IMR-90 (cell line): ENCODE results near the gene MYLK4. TPM values are rescaled to one million over a fixed set of nuclear protein-coding genes. Genes with fewer than 3 reads are reported as not detected.

ENCODE experiments used
- ATAC-seq: fragments of 200-7000 bp; cut with Tn5 transposase; 2 replicates; pipeline ENCODE4 v1.9.1; 2020; ENCODE audit warnings: low read depth, mild to moderate bottlenecking, moderate library complexity
- BruUV-seq: library from RNA; stranded (reverse); fragments of 400-500 nt; replicated peaks from 2 replicates; lab custom pipeline; 2021; lab: Mats Ljungman, UMichigan
- CTCF ChIA-PET: fragments of 300-600 bp; formaldehyde crosslinking; extraction: SDS; loops from one replicate; lab custom pipeline; 2021; ENCODE audit warnings: antibody characterized with exemption; lab: Yijun Ruan, JAX
- POLR2A ChIA-PET: fragments of 300-600 bp; sonication (Branson Sonifier 250); formaldehyde crosslinking; loops from one replicate; lab custom pipeline; 2022; ENCODE audit warnings: antibody characterized with exemption; ENCODE audit not compliant: unreplicated experiment; lab: Charles Lee
- DNase-seq: peaks from one replicate; pipeline ENCODE4 v3.0.0; 2013
- H2AFZ ChIP-seq: replicated peaks from 2 replicates; pipeline ENCODE3; 2013; ENCODE audit warnings: low read length, mild to moderate bottlenecking; ENCODE audit not compliant: poor library complexity
- H2AK5ac ChIP-seq: 2 replicates; pipeline ENCODE4 v1.6.1; 2013; ENCODE audit warnings: low read depth, low read length, inconsistent platforms
- H2AK9ac ChIP-seq: replicated peaks from 2 replicates; pipeline ENCODE3; 2013; ENCODE audit warnings: mild to moderate bottlenecking, low read depth, low read length, moderate library complexity; ENCODE audit not compliant: poor library complexity
- H2BK120ac ChIP-seq: 2 replicates; pipeline ENCODE4 v1.6.1; 2013; ENCODE audit warnings: low read depth, low read length, inconsistent platforms
- H2BK15ac ChIP-seq: 3 replicates; pipeline ENCODE4 v1.6.1; 2013; ENCODE audit warnings: low read depth, low read length, inconsistent platforms
- H2BK20ac ChIP-seq: 2 replicates; pipeline ENCODE4 v1.6.1; 2013; ENCODE audit warnings: low read depth, mild to moderate bottlenecking, inconsistent platforms, low read length, moderate library complexity
- H2BK5ac ChIP-seq: 2 replicates; pipeline ENCODE4 v1.6.1; 2013; ENCODE audit warnings: mild to moderate bottlenecking, low read depth, low read length, inconsistent platforms; ENCODE audit not compliant: poor library complexity, severe bottlenecking
- H3K14ac ChIP-seq: replicated peaks from 2 replicates; pipeline ENCODE4 v1.6.1; 2013; ENCODE audit warnings: low read depth, low read length, inconsistent platforms
- H3K18ac ChIP-seq: 2 replicates; pipeline ENCODE4 v1.6.1; 2013; ENCODE audit warnings: low read depth, low read length, control low read depth
- H3K23ac ChIP-seq: 2 replicates; pipeline ENCODE4 v1.6.1; 2013; ENCODE audit warnings: low read depth, low read length, inconsistent platforms
- H3K27ac ChIP-seq: 2 replicates; pipeline ENCODE4 v1.5.1; 2013; ENCODE audit warnings: mild to moderate bottlenecking, control low read depth, low read length; ENCODE audit not compliant: insufficient read depth
- H3K27me3 ChIP-seq: 2 replicates; pipeline ENCODE4 v1.6.1; 2013; ENCODE audit warnings: low read length; ENCODE audit not compliant: control insufficient read depth, insufficient read depth
- H3K36me3 ChIP-seq: 2 replicates; pipeline ENCODE4 v1.6.1; 2013; ENCODE audit warnings: low read length, mixed read lengths; ENCODE audit not compliant: control insufficient read depth, insufficient read depth
- H3K4ac ChIP-seq: 2 replicates; pipeline ENCODE4 v1.6.1; 2013; ENCODE audit warnings: low read depth, low read length, inconsistent platforms
- H3K4me1 ChIP-seq: 2 replicates; pipeline ENCODE4 v1.6.1; 2013; ENCODE audit warnings: low read length, mixed read lengths; ENCODE audit not compliant: control insufficient read depth, insufficient read depth
- H3K4me2 ChIP-seq: 2 replicates; pipeline ENCODE4 v1.6.1; 2013; ENCODE audit warnings: low read depth, mild to moderate bottlenecking, control low read depth, low read length, moderate library complexity
- H3K4me3 ChIP-seq: 2 replicates; pipeline ENCODE4 v1.5.1; 2013; ENCODE audit warnings: low read depth, mild to moderate bottlenecking, control low read depth, low read length, moderate library complexity; ENCODE audit not compliant: insufficient read depth
- H3K56ac ChIP-seq: 2 replicates; pipeline ENCODE4 v1.6.1; 2013; ENCODE audit warnings: low read length, inconsistent platforms; ENCODE audit not compliant: insufficient read depth; ENCODE audit errors: extremely low read depth
- H3K79me1 ChIP-seq, 2 experiments: 2 replicates each; pipeline ENCODE4 v1.6.1; 2013; ENCODE audit warnings: low read length in 2 of 2, inconsistent platforms in 1 of 2, low read depth in 1 of 2
- H3K9ac ChIP-seq: 2 replicates; pipeline ENCODE4 v1.6.1; 2013; ENCODE audit warnings: low read depth, low read length, control low read depth
- H3K9me1 ChIP-seq: 2 replicates; pipeline ENCODE4 v1.6.1; 2013; ENCODE audit warnings: low read length, inconsistent platforms; ENCODE audit not compliant: insufficient read depth
- H3K9me3 ChIP-seq: 2 replicates; pipeline ENCODE4 v1.6.1; 2013; ENCODE audit warnings: low read length; ENCODE audit not compliant: control insufficient read depth, insufficient read depth
- H4K20me1 ChIP-seq: 2 replicates; pipeline ENCODE4 v1.6.1; 2013; ENCODE audit warnings: low read length, inconsistent platforms; ENCODE audit not compliant: insufficient read depth
- H4K5ac ChIP-seq: 2 replicates; pipeline ENCODE4 v1.6.1; 2013; ENCODE audit warnings: mild to moderate bottlenecking, low read depth, low read length, control low read depth
- H4K8ac ChIP-seq, 2 experiments: 2 replicates each; pipeline ENCODE4 v1.6.1; 2013; ENCODE audit warnings: low read depth in 2 of 2, low read length in 2 of 2, control low read depth in 1 of 2, inconsistent platforms in 1 of 2
- H4K91ac ChIP-seq: 2 replicates; pipeline ENCODE4 v1.6.1; 2013; ENCODE audit warnings: low read depth, low read length, inconsistent platforms; ENCODE audit not compliant: insufficient read depth
- BHLHE40 ChIP-seq: fragments of 150-350 bp; IDR thresholded peaks from 2 replicates; pipeline ENCODE4 v1.6.1; 2016; ENCODE audit warnings: mild to moderate bottlenecking, low read depth, low read length
- CEBPB ChIP-seq: IDR thresholded peaks from 2 replicates; pipeline ENCODE4 v1.6.1; 2012; ENCODE audit warnings: low read depth, low read length, improper control_type of control experiment
- CTCF ChIP-seq: conservative IDR thresholded peaks from 2 replicates; pipeline ENCODE4 v1.5.1; 2012; ENCODE audit warnings: mild to moderate bottlenecking, low read depth, low read length, improper control_type of control experiment
- ELK1 ChIP-seq: fragments of 150-350 bp; IDR thresholded peaks from 2 replicates; pipeline ENCODE4 v1.6.1; 2016; ENCODE audit warnings: low read depth, mild to moderate bottlenecking, low read length, moderate library complexity, borderline replicate concordance
- MAZ ChIP-seq: IDR thresholded peaks from 2 replicates; pipeline ENCODE4 v1.6.1; 2012; ENCODE audit warnings: low read depth, mild to moderate bottlenecking, low read length, improper control_type of control experiment, moderate library complexity, borderline replicate concordance
- POLR2A ChIP-seq: IDR thresholded peaks from 2 replicates; pipeline ENCODE4 v1.6.1; 2012; ENCODE audit warnings: mild to moderate bottlenecking, low read depth, low read length
- RCOR1 ChIP-seq: IDR thresholded peaks from 2 replicates; pipeline ENCODE4 v1.6.1; 2012; ENCODE audit warnings: mild to moderate bottlenecking, low read length, improper control_type of control experiment; ENCODE audit not compliant: insufficient replicate concordance
- RFX5 ChIP-seq: IDR thresholded peaks from 2 replicates; pipeline ENCODE4 v1.8.0; 2012; ENCODE audit warnings: low read depth, mild to moderate bottlenecking, low read length, moderate library complexity
- SMC3 ChIP-seq: fragments of 150-350 bp; IDR thresholded peaks from 2 replicates; pipeline ENCODE4 v1.6.1; 2016; ENCODE audit warnings: low read depth, mild to moderate bottlenecking, antibody characterized with exemption, low read length, moderate library complexity
- USF2 ChIP-seq: fragments of 150-350 bp; IDR thresholded peaks from 2 replicates; pipeline ENCODE4 v1.6.1; 2017; ENCODE audit warnings: mild to moderate bottlenecking, antibody characterized with exemption, low read length, low read depth
- WGBS, 2 experiments: methylation state at CpG; one replicate each; pipeline versions ENCODE4 v1.1.5 to v1.1.7; 2013; ENCODE audit warnings: missing lambda C conversion rate in 2 of 2; ENCODE audit not compliant: insufficient read length in 1 of 2; ENCODE audit errors: extremely low coverage in 2 of 2; 5-methylcytosine and 5-hydroxymethylcytosine counted together
- dilution Hi-C: fragments of 300-500 bp; cut with HindIII; formaldehyde crosslinking; loops from one replicate; pipeline ENCODE4 v1.14.3; 2018; ENCODE audit warnings: low sequenced_read_pairs; ENCODE audit not compliant: unreplicated experiment
- in situ Hi-C: fragments of 300-500 bp; cut with MboI; formaldehyde crosslinking; loops from 3 replicates; pipeline ENCODE4 v1.14.3; 2019; ENCODE audit warnings: low sequenced_read_pairs, inconsistent platforms, mixed read lengths
- intact Hi-C: fragments of 100-400 bp; cut with micrococcal nuclease; formaldehyde crosslinking; loops from 2 replicates; pipeline ENCODE4 v1.10.0; 2022
- polyA plus RNA-seq, 3 experiments: library from polyadenylated mRNA; depleted of rRNA; stranded (reverse); fragments of >200 nt; gene quantifications; 2 replicates each; pipeline ENCODE4 v1.2.3, GENCODE V29; 2012; ENCODE audit warnings: low replicate concordance in 1 of 3
- total RNA-seq: library from RNA; depleted of rRNA; stranded (reverse); fragments of >200 nt; gene quantifications from 2 replicates; pipeline ENCODE4 v1.2.3, GENCODE V29; 2012

Gene MYLK4
- total and polyA plus RNA-seq, 2 of the 4 experiments (the other 2 are of a cell fraction) = under 0.01 to 0.07 TPM

GRCh38 chr6:2640551-2640950 is 110.2 kb downstream of the MYLK4 start:
- WGBS, 2 experiments = no CpG with 5 or more reads among the region's 4 CpGs
- Histone ChIP-seq H3K36me3 (no peaks in the 10 kb centered on the region), H2AK9ac (no peak overlapping the region), H3K14ac (no peak overlapping the region), H2AFZ (no peak overlapping the region), H2AK5ac (no peak overlapping the region), H2BK15ac (no peak overlapping the region), H4K8ac (no peak overlapping the region), H2BK120ac (no peak overlapping the region), H3K4ac (no peak overlapping the region), H4K91ac (no peak overlapping the region), H3K9me1 (0 out of 2 replicates have a peak, but pooled peaks cover 3% of the 10 kb centered on the region), H3K9ac (no peak overlapping the region), H3K56ac (no peak overlapping the region), H3K27me3 (peaks cover 34% of the 10 kb centered on the region), H4K5ac (no peak overlapping the region), H3K4me1 (no peaks in the 10 kb centered on the region), H3K9me3 (no peaks in the 10 kb centered on the region), H3K4me3 (no peak overlapping the region), H3K23ac (no peak overlapping the region), H2BK5ac (no peak overlapping the region), H2BK20ac (no peak overlapping the region), H3K4me2 (no peak overlapping the region), H3K18ac (no peak overlapping the region), H3K79me1 (no peaks in the 10 kb centered on the region), H3K27ac (no peak overlapping the region), H4K20me1 (no peaks in the 10 kb centered on the region)
- ATAC-seq (no peak), DNase-seq (no peak)
- intact Hi-C loops (no loop called here), in situ Hi-C loops (loop anchor here (25.0 kb wide), 1 partner anchor 528 kb away; no protein-coding TSS in a partner anchor), dilution Hi-C loops (no loop called here)
- POLR2A ChIA-PET = no interaction called here
- CTCF ChIA-PET = no interaction called here
- TF ChIP-seq CTCF = no peak
- no peak for TF ChIP-seq SMC3
- no peak for TF ChIP-seq POLR2A
- TF ChIP-seq USF2 = no peak
- no peak for TF ChIP-seq ELK1
- no peak for TF ChIP-seq BHLHE40
- no peak for TF ChIP-seq CEBPB
- TF ChIP-seq RCOR1 = no peak
- no peak for TF ChIP-seq MAZ
- no peak for TF ChIP-seq RFX5
- no TSS peak for BruUV-seq
